K562 (cell line): ENCODE measurements around the gene PRKACA. TPM values are rescaled to one million over a fixed set of nuclear protein-coding genes. Genes with fewer than 3 reads are reported as not detected.

Source experiments
- ATAC-seq: fragments of 200-7000 bp; cut with Tn5 transposase; 3 replicates; pipeline ENCODE4 v1.9.1; 2020; ENCODE audit warnings: moderate library complexity
- BruUV-seq: library from RNA; stranded (reverse); fragments of 400-500 nt; replicated peaks from 2 replicates; lab custom pipeline; 2021; lab: Mats Ljungman, UMichigan
- CTCF ChIA-PET: fragments of 300-600 bp; formaldehyde crosslinking; extraction: SDS; loops from one replicate; lab custom pipeline; 2021; ENCODE audit warnings: low intra/inter-chr PET ratio; lab: Yijun Ruan, JAX
- POLR2A ChIA-PET: fragments of 300-600, 350-650 bp; sonication (Branson Sonifier 250); formaldehyde crosslinking; extraction: SDS; loops from one replicate; lab custom pipeline; 2021; ENCODE audit warnings: antibody characterized with exemption, inconsistent platforms; lab: Yijun Ruan, JAX
- DNase-seq, 4 experiments: peaks; one replicate each; pipeline versions ENCODE4 v3.0.0 to v3.0.0-alpha.2; 2011 to 2018; ENCODE audit warnings: low spot score in 3 of 4, mixed read lengths in 3 of 4; ENCODE audit errors: extremely low read depth in 1 of 4
- FAIRE-seq: peaks from 2 replicates; lab custom pipeline; 2011; peaks lifted over from hg19 to GRCh38; lab: Jason Lieb, UNC
- H2AFZ ChIP-seq: 2 replicates; pipeline ENCODE4 v1.6.0; 2011; ENCODE audit warnings: low read depth, low read length, control low read depth, inconsistent platforms
- H3K27ac ChIP-seq: fragments of 200-600 bp; 3 replicates; pipeline ENCODE4 v1.8.0; 2011; ENCODE audit warnings: low read depth, mild to moderate bottlenecking, control low read depth, inconsistent platforms, low read length, moderate library complexity, mixed read lengths; ENCODE audit errors: extremely low read depth
- H3K27me3 ChIP-seq, 2 experiments: fragments of 300-600 bp in 1 of 2; 2 replicates in 1 of 2; 3 replicates in 1 of 2; pipeline versions ENCODE4 v1.6.0 to v1.8.0; 2011; ENCODE audit warnings: inconsistent platforms in 2 of 2, low read length in 2 of 2, mild to moderate bottlenecking in 1 of 2, mixed read lengths in 1 of 2, moderate library complexity in 1 of 2; ENCODE audit not compliant: control insufficient read depth in 2 of 2, insufficient read depth in 2 of 2
- H3K36me3 ChIP-seq: fragments of 300-600 bp; 3 replicates; pipeline ENCODE4 v1.8.0; 2011; ENCODE audit warnings: mild to moderate bottlenecking, low read length, inconsistent platforms; ENCODE audit not compliant: control insufficient read depth, insufficient read depth
- H3K4me1 ChIP-seq, 2 experiments: fragments of 200-600 bp in 1 of 2; replicated peaks in 1 of 2; 2 replicates in 1 of 2; 3 replicates in 1 of 2; pipeline versions ENCODE4 v1.5.1 to v1.8.0; 2011; ENCODE audit warnings: inconsistent platforms in 2 of 2, low read length in 2 of 2, mild to moderate bottlenecking in 1 of 2, mixed read lengths in 1 of 2, moderate library complexity in 1 of 2; ENCODE audit not compliant: control insufficient read depth in 2 of 2, insufficient read depth in 2 of 2
- H3K4me2 ChIP-seq: 2 replicates; pipeline ENCODE4 v1.6.1; 2011; ENCODE audit warnings: low read length, control low read depth, inconsistent platforms, mixed read lengths; ENCODE audit not compliant: insufficient read depth
- H3K4me3 ChIP-seq: fragments of 200-600 bp; sonication (generic), shearing (Covaris generic); 2 replicates; pipeline ENCODE4 v1.5.1; 2016; ENCODE audit warnings: control low read depth, inconsistent platforms
- H3K79me2 ChIP-seq: fragments of 200-600 bp; 3 replicates; pipeline ENCODE4 v1.8.0; 2011; ENCODE audit warnings: low read length, inconsistent platforms; ENCODE audit not compliant: control insufficient read depth, insufficient read depth
- H3K9ac ChIP-seq, 2 experiments: 2 replicates each; pipeline versions ENCODE4 v1.6.0 to v1.6.1; 2011; ENCODE audit warnings: low read depth in 2 of 2, low read length in 2 of 2, control low read depth in 1 of 2, inconsistent platforms in 1 of 2, mild to moderate bottlenecking in 1 of 2, mixed read lengths in 1 of 2; ENCODE audit not compliant: insufficient read depth in 1 of 2
- H3K9me1 ChIP-seq: one replicate; pipeline ENCODE4 v1.6.0; 2011; ENCODE audit warnings: inconsistent platforms, mild to moderate bottlenecking, low read length, moderate library complexity; ENCODE audit not compliant: control insufficient read depth, insufficient read depth
- H3K9me3 ChIP-seq: replicated peaks from 2 replicates; pipeline ENCODE4 v1.5.1; 2011; ENCODE audit warnings: low read depth, low read length, inconsistent platforms; ENCODE audit not compliant: control insufficient read depth, insufficient read depth
- H4K20me1 ChIP-seq: replicated peaks from 2 replicates; pipeline ENCODE4 v1.6.1; 2011; ENCODE audit warnings: low read length, inconsistent platforms, mixed read lengths; ENCODE audit not compliant: control insufficient read depth, insufficient read depth
- ATF2 ChIP-seq: sonication (generic); formaldehyde crosslinking; IDR thresholded peaks from 2 replicates; pipeline ENCODE4 v1.8.1; 2022; ENCODE audit warnings: missing genetic modification reagents
- CCNT2 ChIP-seq: IDR thresholded peaks from 2 replicates; pipeline ENCODE4 v1.6.1; 2011; ENCODE audit warnings: borderline replicate concordance, low read depth, mild to moderate bottlenecking, moderate library complexity, mixed read lengths, low read length; ENCODE audit not compliant: insufficient read length; ENCODE audit errors: extremely low read depth
- RB1 ChIP-seq: fragments of 450-650 bp; IDR thresholded peaks from 2 replicates; pipeline ENCODE4 v1.6.1; 2017; ENCODE audit warnings: low read depth, mild to moderate bottlenecking
- REST ChIP-seq, 2 experiments: fragments of 450-650 bp; formaldehyde crosslinking in 1 of 2; IDR thresholded peaks; 2 replicates each; pipeline versions ENCODE4 v1.4.0 to v1.6.1; 2014 to 2020; ENCODE audit warnings: mild to moderate bottlenecking in 2 of 2, borderline replicate concordance in 1 of 2, low read depth in 1 of 2
- VEZF1 ChIP-seq: fragments of 200-800 bp; sonication (Bioruptor generic); IDR thresholded peaks from 2 replicates; pipeline ENCODE4 v1.6.1; 2017; ENCODE audit warnings: missing genetic modification characterization, missing compliant biosample characterization
- ZNF76 ChIP-seq: fragments of 250-450 bp; sonication (Bioruptor Pico); IDR thresholded peaks from 2 replicates; pipeline ENCODE4 v1.4.0; 2020; ENCODE audit warnings: mild to moderate bottlenecking, moderate library complexity, borderline replicate concordance
- WGBS: fragments of 100-300 bp; shearing (Covaris generic); methylation state at CpG from one replicate; pipeline ENCODE4 v1.1.6; 2016; ENCODE audit warnings: low coverage, mixed read lengths; ENCODE audit not compliant: insufficient coverage; ENCODE audit errors: missing lambda C conversion rate; 5-methylcytosine and 5-hydroxymethylcytosine counted together
- in situ Hi-C: fragments of 300-500 bp; cut with MboI; formaldehyde crosslinking; loops from 4 replicates; pipeline ENCODE4 v1.15.0; 2018; ENCODE audit warnings: inconsistent platforms, mixed read lengths
- intact Hi-C: fragments of 100-400 bp; cut with micrococcal nuclease; formaldehyde crosslinking; loops from 2 replicates; pipeline ENCODE4 v1.14.2; 2022
- polyA plus RNA-seq, 8 experiments: library from polyadenylated mRNA; depleted of rRNA in 4 of 8; stranded (reverse) in 5 of 8; unstranded in 3 of 8; fragments of >200 nt; fragmentation: Nextera tagmentation in 2 of 8; fragmentation: Illumina TruSeq in 1 of 8; extraction: Ambion mirVana in 2 of 8; extraction: Trizol in 1 of 8; gene quantifications; 2 replicates each; pipeline versions ENCODE4 v1.2.1 to v1.2.3, GENCODE V29; 2011 to 2014; ENCODE audit warnings: inconsistent platforms in 1 of 8, missing spikeins in 1 of 8
- total RNA-seq, 7 experiments: library from RNA; depleted of rRNA in 6 of 7; stranded (reverse); fragments of >200 nt in 6 of 7; fragmentation: Illumina TruSeq in 2 of 7; extraction: Trizol in 2 of 7; gene quantifications; 2 replicates each; pipeline versions ENCODE4 v1.2.1 to v1.2.3, GENCODE V29; 2011 to 2021; ENCODE audit warnings: low replicate concordance in 1 of 7

Gene PRKACA
- total and polyA plus RNA-seq, 9 of the 15 experiments (the other 6 are each of a cell fraction or from before 2014, with no cell fraction given) = 1.2 to 63.1 (median 13.0) TPM

- Histone ChIP-seq H3K79me2 (peaks cover 24% of the 10 kb centered on the region), H3K9me3 (no peaks in the 10 kb centered on the region), H3K27ac (no peak overlapping the region), H3K4me3 (no peak overlapping the region), H3K36me3 (peaks cover 6% of the 10 kb centered on the region; the same call in 2 of the 3 replicates), H3K9me1 (peaks cover 4% of the 10 kb centered on the region), H3K4me2 (no peak overlapping the region), H3K9ac (no peak overlapping the region), H2AFZ (0 out of 2 replicates have a peak overlapping the region, but pooled peaks have one; percentile 30), H4K20me1 (no peaks in the 10 kb centered on the region), H3K4me1 (peaks cover 47 to 64% of the 10 kb centered on the region in 2 experiments; a peak in 4 of 5 replicates), H3K27me3 (no peaks in the 10 kb centered on the region)
- BruUV-seq = no TSS peak
- WGBS = 38% methylated on average over 9 of the region's 9 CpGs
- peak; percentile 15 for FAIRE-seq
- intact Hi-C loops = no loop called here
- in situ Hi-C loops = no loop called here
- no peak for ATAC-seq
- POLR2A ChIA-PET = interaction anchor here (0.6 to 2.0 kb wide), 5 partner anchors 20 to 463 kb away, joined by 3 to 8 read pairs (median 3); no protein-coding TSS in a partner anchor
- peak in 3 of 4 experiments; percentile 41 to 52 (median 52) for DNase-seq
- CTCF ChIA-PET = interaction anchor here (0.6 to 2.8 kb wide), 3 partner anchors 42 to 372 kb away, joined by 3 to 12 read pairs (median 4); no protein-coding TSS in a partner anchor
- TF ChIP-seq ZNF76 (CRISPR knock-in tag) (no peak), CCNT2 (no peak), VEZF1 (CRISPR knock-in tag) (peak; percentile 57; the same call in 1 of the 2 replicates), RB1 (0 out of 2 replicates have a peak, but pooled peaks have one; percentile 12), ATF2 (CRISPR knock-in tag) (no peak), REST (IDR thresholded peaks at IDR 0.05; ENCODE audit: borderline replicate concordance) (0 out of 2 replicates have a peak, but pooled peaks have one; percentile 8), REST (CRISPR knock-in tag; IDR thresholded peaks at IDR 0.05; ENCODE audit: low read depth) (no peak)
Observed at GRCh38 chr19:14114854-14115253, 2.7 kb downstream of the PRKACA start.
